ENCODE results near the gene IPMK. TPM values are rescaled to one million over a fixed set of nuclear protein-coding genes. Genes with fewer than 3 reads are reported as not detected.
"Not testable (repeated sequence)": the region's sequence is repeated elsewhere in the genome, so short reads cannot be mapped to it uniquely, and the experiment has no call there.

IPMK gene
- total RNA-seq, 2 donors from 2014 or later = 5.6 to 10.0 TPM

DNA sequence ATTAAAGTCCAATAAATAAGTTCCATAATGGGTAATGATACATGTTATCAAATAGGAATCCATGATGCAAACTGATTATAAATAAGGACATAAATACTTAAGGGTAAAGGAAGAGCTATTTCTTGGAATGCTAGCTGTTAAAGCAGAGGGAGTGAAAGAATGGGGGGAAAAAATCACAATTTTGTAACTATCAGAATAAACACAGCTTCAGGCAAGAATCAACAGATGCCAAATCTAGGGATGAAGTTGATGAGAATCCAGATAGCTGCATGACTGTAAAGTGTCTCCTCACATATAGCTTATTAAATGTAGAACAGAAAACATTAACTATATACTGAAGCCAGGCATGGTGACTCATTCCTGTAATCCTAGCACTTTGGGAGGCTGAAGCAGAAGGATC lies 4.9 kb downstream of the IPMK start:
- H3K4me3 Mint-ChIP-seq = no peak overlapping the region
- H3K27me3 Mint-ChIP-seq = no peaks in the 10 kb centered on the region
- H3K9me3 Mint-ChIP-seq = no peaks in the 10 kb centered on the region
- DNase-seq (ENCODE audit: low spot score) (no peak), ATAC-seq (no peak)
- H3K27ac Mint-ChIP-seq = no peak overlapping the region
- H3K36me3 Mint-ChIP-seq = no peaks in the 10 kb centered on the region
- peaks cover 16 to 40% of the 10 kb centered on the region in 2 donors for H3K4me1 Mint-ChIP-seq (ENCODE audit: low read depth in 2 of 2)

DNA sequence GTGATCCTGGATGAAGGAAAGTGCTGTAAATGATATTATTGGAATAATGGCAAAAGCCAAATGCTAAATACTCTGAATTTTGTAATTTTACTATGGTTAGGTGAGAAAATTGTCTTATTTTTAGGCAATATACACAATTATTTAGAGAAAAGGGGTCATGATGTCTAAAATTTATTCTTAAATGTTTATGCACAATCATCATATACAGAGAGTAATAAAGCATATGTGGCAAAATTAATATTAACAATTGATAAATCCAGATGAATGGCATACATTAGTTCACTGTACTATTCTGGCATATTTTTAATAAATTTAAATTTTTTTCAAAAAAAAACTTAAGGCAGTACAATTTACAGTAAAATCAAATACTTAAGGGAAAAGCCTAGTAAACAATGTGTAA lies 7.4 kb downstream of the IPMK start:
- Mint-ChIP-seq H3K27me3 (no peaks in the 10 kb centered on the region), H3K4me1 (ENCODE audit: low read depth in 2 of 2) (peaks cover 8 to 30% of the 10 kb centered on the region in 2 donors), H3K9me3 (no peaks in the 10 kb centered on the region), H3K36me3 (no peaks in the 10 kb centered on the region), H3K4me3 (no peak overlapping the region), H3K27ac (no peak overlapping the region)
- DNase-seq (ENCODE audit: low spot score) (no peak), ATAC-seq (no peak)

DNA sequence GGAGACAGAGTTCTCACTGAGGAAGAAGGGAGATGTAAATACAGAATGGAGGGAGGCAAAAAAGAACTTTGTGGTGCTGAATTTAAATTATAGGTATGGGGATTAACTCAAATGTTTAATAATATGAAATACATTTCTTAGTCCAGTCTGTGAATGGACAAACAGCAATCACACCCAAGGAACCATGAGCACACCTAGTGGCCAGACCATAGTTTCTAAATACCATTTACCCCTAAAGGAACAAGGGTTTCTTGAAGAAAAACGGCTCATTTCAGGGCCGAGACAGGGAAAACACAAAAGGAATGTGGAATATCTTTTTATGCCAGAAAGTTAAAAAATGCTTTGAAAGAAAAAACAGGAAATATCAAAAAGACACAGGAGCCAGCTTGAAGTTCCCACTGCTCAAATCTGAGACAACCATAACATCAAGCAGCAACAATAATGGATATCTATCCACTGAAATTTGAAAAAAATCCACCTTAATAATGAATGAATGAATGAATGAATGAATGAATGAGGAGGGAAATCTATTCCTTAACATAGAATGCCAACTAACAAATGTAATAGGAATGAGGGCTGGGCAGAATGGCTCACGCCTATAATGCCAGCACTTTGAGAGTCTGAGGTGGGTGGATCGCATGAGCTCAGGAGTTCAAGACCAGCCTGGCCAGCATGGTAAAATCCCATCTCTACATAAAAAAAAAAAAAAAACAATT lies 8.6 kb downstream of the IPMK start:
- Mint-ChIP-seq H3K27ac (no peak overlapping the region), H3K27me3 (no peaks in the 10 kb centered on the region)

DNA sequence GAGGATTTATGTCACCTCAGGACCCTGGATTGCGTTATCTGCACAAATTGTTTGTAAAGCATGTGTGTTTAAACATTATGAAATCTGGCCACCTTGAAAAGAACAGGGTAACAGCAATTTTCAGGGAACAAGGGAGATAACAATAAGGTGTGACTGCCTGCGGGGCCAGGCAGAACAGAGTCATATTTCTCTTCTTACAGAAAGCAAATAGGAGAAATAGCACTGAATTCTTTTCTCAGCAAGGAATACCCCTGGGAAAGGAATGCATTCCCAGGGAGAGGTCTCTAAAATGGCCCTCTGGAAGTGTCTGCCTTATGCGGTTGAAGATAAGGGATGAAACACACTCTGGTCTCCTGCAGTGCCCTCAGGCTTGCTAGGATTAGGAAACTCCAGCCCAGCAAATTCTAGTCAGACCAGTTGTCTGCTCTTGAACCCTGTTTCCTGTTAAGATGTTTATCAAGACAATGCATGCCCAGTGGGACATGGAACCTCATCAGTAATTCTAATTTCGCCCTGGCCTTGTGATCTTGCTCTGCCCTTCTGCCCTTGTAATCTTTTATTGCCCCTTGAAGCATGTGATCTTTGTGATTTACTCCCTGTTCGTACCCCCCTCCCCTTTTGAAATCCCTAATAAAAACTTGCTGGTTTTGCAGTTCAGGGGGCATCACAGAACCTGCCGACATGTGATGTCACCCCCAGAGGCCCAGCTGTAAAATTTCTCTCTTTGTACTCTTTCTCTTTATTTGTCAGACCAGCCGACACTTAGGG lies 11.5 kb downstream of the IPMK start:
- not testable (repeated sequence) for H3K9me3 Mint-ChIP-seq; H3K27ac Mint-ChIP-seq; H3K4me3 Mint-ChIP-seq; H3K27me3 Mint-ChIP-seq; ATAC-seq; DNase-seq (ENCODE audit: low spot score)
- Mint-ChIP-seq H3K4me1 (ENCODE audit: low read depth in 2 of 2) (peaks cover 14 to 24% of the 10 kb centered on the region in 2 donors), H3K36me3 (peaks cover 17% of the 10 kb centered on the region)

More for the DNA sequence above, 8.6 kb downstream of the IPMK start:
- peaks cover 1% of the 10 kb centered on the region for H3K9me3 Mint-ChIP-seq
- no peak overlapping the region for H3K4me3 Mint-ChIP-seq
- peaks cover 6% of the 10 kb centered on the region for H3K36me3 Mint-ChIP-seq
- DNase-seq (ENCODE audit: low spot score) (no peak), ATAC-seq (no peak)
- peaks cover 11 to 22% of the 10 kb centered on the region in 2 donors for H3K4me1 Mint-ChIP-seq (ENCODE audit: low read depth in 2 of 2)

DNA sequence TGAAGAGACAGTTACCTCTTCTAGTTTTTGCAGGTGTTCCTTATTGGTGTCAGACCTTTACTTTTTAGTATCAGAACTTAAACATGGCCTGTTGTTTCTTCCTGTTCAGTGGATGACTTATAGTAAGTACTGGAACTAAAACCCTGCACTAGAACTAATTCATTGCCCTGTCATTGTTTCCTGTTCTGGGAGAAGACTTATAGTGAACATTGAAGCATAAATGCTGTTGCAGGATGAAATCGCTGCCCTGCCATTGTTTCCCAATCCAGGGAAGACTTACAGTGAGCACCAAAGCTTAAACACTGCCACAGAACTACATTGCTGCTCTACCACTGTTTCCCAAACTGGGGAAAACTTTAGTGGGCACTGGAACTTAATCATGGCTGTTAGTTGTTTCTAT lies 13.1 kb downstream of the IPMK start:
- Mint-ChIP-seq H3K4me3 (no peak overlapping the region), H3K4me1 (ENCODE audit: low read depth in 2 of 2) (peaks cover 18 to 19% of the 10 kb centered on the region in 2 donors), H3K27me3 (no peaks in the 10 kb centered on the region), H3K27ac (no peak overlapping the region), H3K36me3 (peaks cover 17% of the 10 kb centered on the region), H3K9me3 (peaks cover 4% of the 10 kb centered on the region)
- no peak for DNase-seq (ENCODE audit: low spot score)
- no peak for ATAC-seq

DNA sequence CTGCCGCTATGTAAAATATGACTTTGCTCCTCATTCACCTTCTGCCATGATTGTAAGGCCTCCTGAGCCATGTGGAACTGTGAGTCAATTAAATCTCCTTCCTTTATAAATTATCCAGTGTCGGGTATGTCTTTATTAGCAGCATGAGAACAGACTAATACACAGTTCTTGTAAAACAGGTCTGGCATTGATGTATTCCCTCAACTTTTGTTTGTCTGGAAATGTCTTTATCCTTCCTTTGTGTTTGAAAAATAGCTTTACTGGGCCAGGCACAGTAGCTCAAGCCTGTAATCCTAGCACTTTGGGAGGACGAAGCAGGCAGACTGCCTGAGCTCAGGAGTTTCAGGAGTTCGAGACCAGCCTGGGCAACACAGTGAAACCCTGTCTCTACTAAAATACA lies 14.5 kb downstream of the IPMK start:
- Mint-ChIP-seq H3K27me3 (no peaks in the 10 kb centered on the region), H3K9me3 (peaks cover 6% of the 10 kb centered on the region), H3K4me1 (ENCODE audit: low read depth in 2 of 2) (peaks cover 19 to 22% of the 10 kb centered on the region in 2 donors), H3K27ac (no peak overlapping the region), H3K4me3 (no peak overlapping the region), H3K36me3 (peaks cover 17% of the 10 kb centered on the region)
- ATAC-seq (no peak), DNase-seq (ENCODE audit: low spot score) (no peak)

DNA sequence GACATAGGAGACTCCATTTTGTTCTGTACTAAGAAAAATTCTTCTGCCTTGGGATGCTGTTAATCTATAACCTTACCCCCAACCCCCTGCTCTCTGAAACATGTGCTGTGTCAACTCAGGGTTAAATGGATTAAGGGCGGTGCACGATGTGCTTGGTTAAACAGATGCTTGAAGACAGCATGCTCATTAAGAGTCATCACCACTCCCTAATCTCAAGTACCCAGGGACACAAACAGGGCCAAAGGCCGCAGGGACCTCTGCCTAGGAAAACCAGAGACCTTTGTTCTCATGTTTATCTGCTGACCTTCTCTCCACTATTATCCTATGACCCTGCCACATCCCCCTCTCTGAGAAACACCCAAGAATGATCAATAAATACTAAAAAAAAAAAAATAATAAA lies 23.0 kb downstream of the IPMK start:
- not testable (repeated sequence) for H3K27me3 Mint-ChIP-seq; H3K27ac Mint-ChIP-seq; DNase-seq (ENCODE audit: low spot score); H3K36me3 Mint-ChIP-seq; ATAC-seq; H3K4me3 Mint-ChIP-seq; H3K9me3 Mint-ChIP-seq
- peaks cover 25 to 28% of the 10 kb centered on the region in 2 donors for H3K4me1 Mint-ChIP-seq (ENCODE audit: low read depth in 2 of 2)

DNA sequence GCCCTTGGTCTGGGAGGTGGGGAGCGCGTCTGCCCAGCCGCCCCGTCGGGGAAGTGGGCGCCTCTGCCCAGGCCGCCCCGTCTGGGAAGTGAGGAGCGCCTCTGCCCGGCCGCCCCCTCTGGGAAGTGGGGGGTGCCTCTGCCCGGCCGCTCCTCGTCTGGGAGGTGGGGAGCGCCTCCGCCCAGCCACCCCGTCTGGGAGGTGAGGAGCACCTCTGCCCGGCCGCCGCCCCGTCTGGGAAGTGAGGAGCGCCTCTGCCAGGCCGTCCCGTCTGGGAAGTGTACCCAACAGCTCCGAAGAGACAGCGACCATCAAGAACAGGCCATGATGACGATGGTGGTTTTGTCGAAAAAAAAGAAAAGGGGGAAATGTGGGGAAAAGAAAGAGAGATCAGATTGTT lies 23.5 kb downstream of the IPMK start:
- H3K4me3 Mint-ChIP-seq; H3K9me3 Mint-ChIP-seq; H3K36me3 Mint-ChIP-seq; ATAC-seq; DNase-seq (ENCODE audit: low spot score); H3K27ac Mint-ChIP-seq; H3K27me3 Mint-ChIP-seq: not testable (repeated sequence)
- peaks cover 29 to 32% of the 10 kb centered on the region in 2 donors for H3K4me1 Mint-ChIP-seq (ENCODE audit: low read depth in 2 of 2)

DNA sequence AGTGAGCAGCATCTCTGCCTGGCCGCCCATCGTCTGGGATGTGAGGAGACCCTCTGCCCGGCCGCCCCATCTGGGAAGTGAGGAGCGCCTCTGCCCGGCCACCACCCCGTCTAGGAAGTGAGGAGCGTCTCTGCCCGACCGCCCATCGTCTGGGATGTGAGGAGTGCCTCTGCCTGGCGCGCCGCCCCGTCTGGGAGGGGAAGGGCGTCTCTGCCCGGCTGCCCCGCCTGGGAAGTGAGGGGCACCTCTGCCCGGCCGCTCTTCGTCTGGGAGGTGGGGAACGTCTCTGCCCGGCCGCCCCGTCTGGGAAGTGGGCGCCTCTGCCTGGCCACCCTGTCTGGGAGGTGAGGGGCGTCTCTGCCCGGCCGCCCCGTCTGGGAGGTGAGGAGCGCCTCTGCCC lies 23.9 kb downstream of the IPMK start:
- not testable (repeated sequence) for H3K27ac Mint-ChIP-seq; DNase-seq (ENCODE audit: low spot score); H3K9me3 Mint-ChIP-seq; ATAC-seq; H3K36me3 Mint-ChIP-seq; H3K27me3 Mint-ChIP-seq; H3K4me3 Mint-ChIP-seq
- H3K4me1 Mint-ChIP-seq (ENCODE audit: low read depth in 2 of 2) = peaks cover 30 to 34% of the 10 kb centered on the region in 2 donors

DNA sequence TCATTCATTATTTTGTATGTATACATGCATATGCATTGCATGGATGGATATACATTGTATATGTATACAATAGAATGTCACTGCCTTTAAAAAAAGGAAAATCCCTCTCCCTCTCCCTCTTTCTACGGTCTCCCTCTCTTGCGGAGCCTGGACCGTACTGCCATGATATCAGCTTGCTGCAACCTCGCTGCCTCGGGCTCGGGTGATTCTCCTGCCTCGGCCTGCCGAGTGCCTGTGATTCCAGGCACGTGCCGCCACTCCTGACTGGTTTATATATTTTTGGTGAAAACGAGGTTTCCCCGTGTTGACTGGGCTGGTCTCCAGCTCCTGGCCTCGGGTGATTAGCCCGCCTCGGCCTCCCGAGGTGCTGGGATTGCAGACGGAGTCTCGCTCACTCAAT lies 24.4 kb downstream of the IPMK start:
- no peak overlapping the region for H3K4me3 Mint-ChIP-seq
- H3K36me3 Mint-ChIP-seq = no peaks in the 10 kb centered on the region
- H3K27ac Mint-ChIP-seq = no peak overlapping the region
- peaks cover 27 to 34% of the 10 kb centered on the region in 2 donors for H3K4me1 Mint-ChIP-seq (ENCODE audit: low read depth in 2 of 2)
- no peak for DNase-seq (ENCODE audit: low spot score)
- ATAC-seq = no peak
- H3K27me3 Mint-ChIP-seq = no peaks in the 10 kb centered on the region
- H3K9me3 Mint-ChIP-seq = peaks cover 4% of the 10 kb centered on the region

DNA sequence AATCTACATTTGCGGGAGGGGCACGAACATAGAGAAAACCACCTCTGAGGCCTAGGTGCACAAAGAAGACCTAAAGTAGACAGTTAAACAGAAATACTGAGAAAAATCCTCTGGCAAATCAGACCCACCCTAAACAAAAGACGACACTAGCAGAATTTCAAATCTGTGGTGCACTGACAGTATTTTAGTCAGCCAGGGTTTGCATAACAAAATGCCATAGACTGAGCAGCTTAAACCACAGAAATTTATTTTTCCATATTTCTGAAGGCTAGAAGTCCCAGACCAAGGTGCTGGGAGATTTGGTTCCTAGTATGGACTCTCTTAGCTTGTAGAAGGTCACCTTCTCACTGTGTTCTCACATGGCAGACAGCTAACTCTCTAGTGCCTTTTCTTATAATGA lies 26.3 kb downstream of the IPMK start:
- peaks cover 26 to 34% of the 10 kb centered on the region in 2 donors for H3K4me1 Mint-ChIP-seq (ENCODE audit: low read depth in 2 of 2)
- no peak for ATAC-seq

DNA sequence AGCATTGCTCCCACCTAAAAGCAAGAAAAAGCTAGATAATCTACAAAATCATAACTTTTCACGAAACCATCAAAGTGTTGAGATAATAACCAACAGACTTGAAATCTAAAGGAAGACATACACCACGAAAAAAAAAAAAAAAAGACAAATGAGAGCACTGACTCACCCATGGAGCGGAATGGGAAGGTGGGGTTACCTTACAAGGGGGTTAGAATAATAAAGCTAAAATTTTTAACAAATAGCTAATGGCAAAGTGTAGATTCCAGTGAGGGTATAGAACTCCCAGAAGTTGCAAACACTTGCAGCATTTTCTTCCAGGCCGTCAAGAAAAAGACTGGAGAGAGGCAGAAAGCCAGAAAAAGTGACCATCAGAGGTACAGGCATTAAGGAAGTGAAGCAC lies 27.2 kb downstream of the IPMK start:
- Mint-ChIP-seq H3K36me3 (no peaks in the 10 kb centered on the region), H3K27me3 (no peaks in the 10 kb centered on the region), H3K27ac (no peak overlapping the region), H3K9me3 (no peaks in the 10 kb centered on the region), H3K4me1 (ENCODE audit: low read depth in 2 of 2) (peaks cover 26 to 34% of the 10 kb centered on the region in 2 donors), H3K4me3 (no peak overlapping the region)
- ATAC-seq = no peak
- no peak for DNase-seq (ENCODE audit: low spot score)

More for the DNA sequence above, 26.3 kb downstream of the IPMK start:
- H3K36me3 Mint-ChIP-seq = no peaks in the 10 kb centered on the region
- H3K4me3 Mint-ChIP-seq = no peak overlapping the region
- peaks cover 2% of the 10 kb centered on the region for H3K9me3 Mint-ChIP-seq
- no peak overlapping the region for H3K27ac Mint-ChIP-seq
- no peak for DNase-seq (ENCODE audit: low spot score)
- H3K27me3 Mint-ChIP-seq = no peaks in the 10 kb centered on the region

DNA sequence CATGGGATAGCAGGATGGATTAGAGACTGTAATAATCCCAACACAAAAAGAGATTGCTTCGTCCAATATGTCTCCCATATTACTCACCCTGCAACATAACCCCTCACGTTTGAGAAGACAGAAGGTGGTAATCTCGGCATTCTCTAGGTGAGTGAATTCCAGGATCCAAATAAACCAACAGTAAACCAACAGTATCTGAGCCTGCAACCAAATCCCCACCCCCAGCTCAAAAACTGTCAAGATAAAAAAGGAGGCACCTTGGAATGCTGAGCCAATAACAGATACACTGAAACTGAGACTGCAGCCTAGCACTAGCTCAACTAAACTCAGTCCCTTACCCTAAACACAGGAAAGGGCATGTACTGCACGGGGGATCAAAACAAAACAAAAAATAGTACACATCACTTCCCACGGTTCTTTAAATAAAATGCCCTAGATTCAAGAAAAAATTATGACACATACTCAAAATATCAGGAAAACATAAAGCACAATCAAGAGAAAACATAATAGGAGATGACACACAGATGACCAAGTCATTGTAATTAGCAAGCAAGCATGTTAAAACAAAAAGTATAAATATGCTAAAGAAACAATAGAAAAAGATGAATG lies 28.0 kb downstream of the IPMK start:
- Mint-ChIP-seq H3K4me3 (no peak overlapping the region), H3K4me1 (ENCODE audit: low read depth in 2 of 2) (peaks cover 26 to 34% of the 10 kb centered on the region in 2 donors), H3K27ac (no peak overlapping the region), H3K9me3 (no peaks in the 10 kb centered on the region), H3K27me3 (no peaks in the 10 kb centered on the region), H3K36me3 (peaks cover 9% of the 10 kb centered on the region)
- DNase-seq (ENCODE audit: low spot score) = no peak
- ATAC-seq = no peak
